GM12875 (cell line): Measurements from ENCODE around the gene C2orf69.

Experiments used
- H3K4me3 ChIP-seq: one replicate; pipeline ENCODE4 v1.5.1; 2011; ENCODE audit warnings: low read depth, low read length, control low read depth
- CTCF ChIP-seq: IDR thresholded peaks from 2 replicates; pipeline ENCODE4 v1.5.1; 2011; ENCODE audit warnings: low read depth, mild to moderate bottlenecking, control low read depth, inconsistent platforms, low read length, moderate library complexity, borderline replicate concordance; ENCODE audit not compliant: insufficient read depth

C2orf69 gene

GRCh38 chr2:199874209-199874608 lies 36.9 kb upstream of the C2orf69 start:
- no peak overlapping the region for H3K4me3 ChIP-seq
- no peak for TF ChIP-seq CTCF

- no peak overlapping the region for H3K4me3 ChIP-seq
- TF ChIP-seq CTCF = no peak
These were observed 35.7 kb upstream of the C2orf69 start for GRCh38 chr2:199875400-199875799.

- H3K4me3 ChIP-seq = no peak overlapping the region
- no peak for TF ChIP-seq CTCF
These were observed 28.4 kb upstream of the C2orf69 start for GRCh38 chr2:199882667-199883066.

- no peak overlapping the region for H3K4me3 ChIP-seq
- no peak for TF ChIP-seq CTCF
These were observed 27.4 kb upstream of the C2orf69 start for GRCh38 chr2:199883474-199884212.

GRCh38 chr2:199895406-199895805 lies 15.7 kb upstream of the C2orf69 start:
- no peak overlapping the region for H3K4me3 ChIP-seq
- TF ChIP-seq CTCF = no peak

GRCh38 chr2:199896617-199897016 lies 14.5 kb upstream of the C2orf69 start:
- no peak for TF ChIP-seq CTCF
- no peak overlapping the region for H3K4me3 ChIP-seq

GRCh38 chr2:199901942-199902341 lies 9.2 kb upstream of the C2orf69 start:
- TF ChIP-seq CTCF = no peak
- no peak overlapping the region for H3K4me3 ChIP-seq
